Activated CD4-positive, alpha-beta T cell treated with anti-CD3 and anti-CD28 coated beads, Interleukin-2, amount 10 ng/mL, durations not matched to agents 7 days and 5 days (primary cell): ENCODE data around the gene CPA5. TPM values are rescaled to one million over a fixed set of nuclear protein-coding genes. Genes with fewer than 3 reads are reported as not detected.

Experiments
- CTCF ChIA-PET: fragments of 350-600 bp; sonication (Branson Sonifier 250); formaldehyde crosslinking; loops from one replicate; lab custom pipeline; 2021; ENCODE audit warnings: antibody characterized with exemption; lab: Charles Lee
- POLR2A ChIA-PET: fragments of 350-600 bp; sonication (Branson Sonifier 250); formaldehyde crosslinking; loops from one replicate; lab custom pipeline; 2021; ENCODE audit warnings: antibody characterized with exemption; lab: Charles Lee
- DNase-seq: peaks from one replicate; pipeline ENCODE4 v3.0.0-alpha.2; 2020
- H3K27ac Mint-ChIP-seq: one replicate; pipeline ENCODE4 v1.8.0; 2021; ENCODE audit warnings: mild to moderate bottlenecking, moderate library complexity, mixed read lengths
- H3K27me3 Mint-ChIP-seq: one replicate; pipeline ENCODE4 v1.8.0; 2021; ENCODE audit warnings: mixed read lengths
- H3K36me3 Mint-ChIP-seq: one replicate; pipeline ENCODE4 v1.8.0; 2021; ENCODE audit warnings: low read depth, mixed read lengths
- H3K4me1 Mint-ChIP-seq: one replicate; pipeline ENCODE4 v1.8.0; 2021; ENCODE audit warnings: mixed read lengths
- H3K4me3 Mint-ChIP-seq: one replicate; pipeline ENCODE4 v1.8.0; 2021; ENCODE audit warnings: mild to moderate bottlenecking, moderate library complexity, mixed read lengths
- H3K9me3 Mint-ChIP-seq: one replicate; pipeline ENCODE4 v1.8.0; 2021; ENCODE audit warnings: mixed read lengths
- total RNA-seq, 2 experiments: library from RNA; stranded (reverse); gene quantifications; one replicate each; pipeline ENCODE4 v1.2.3, GENCODE V29; 2021

Gene CPA5
- total RNA-seq, 2 experiments from 2014 or later: not detected

GRCh38 chr7:130353196-130353595 lies 8.6 kb downstream of the CPA5 start:
- H3K27ac Mint-ChIP-seq: no peak overlapping the region
- peaks cover 13% of the 10 kb centered on the region for H3K4me1 Mint-ChIP-seq
- H3K27me3 Mint-ChIP-seq: no peaks in the 10 kb centered on the region
- ChIA-PET POLR2A (no interaction called here), CTCF (no interaction called here)
- no peaks in the 10 kb centered on the region for H3K36me3 Mint-ChIP-seq
- DNase-seq: no peak
- H3K4me3 Mint-ChIP-seq: no peak overlapping the region
- H3K9me3 Mint-ChIP-seq: peaks cover under 1% of the 10 kb centered on the region

DNA sequence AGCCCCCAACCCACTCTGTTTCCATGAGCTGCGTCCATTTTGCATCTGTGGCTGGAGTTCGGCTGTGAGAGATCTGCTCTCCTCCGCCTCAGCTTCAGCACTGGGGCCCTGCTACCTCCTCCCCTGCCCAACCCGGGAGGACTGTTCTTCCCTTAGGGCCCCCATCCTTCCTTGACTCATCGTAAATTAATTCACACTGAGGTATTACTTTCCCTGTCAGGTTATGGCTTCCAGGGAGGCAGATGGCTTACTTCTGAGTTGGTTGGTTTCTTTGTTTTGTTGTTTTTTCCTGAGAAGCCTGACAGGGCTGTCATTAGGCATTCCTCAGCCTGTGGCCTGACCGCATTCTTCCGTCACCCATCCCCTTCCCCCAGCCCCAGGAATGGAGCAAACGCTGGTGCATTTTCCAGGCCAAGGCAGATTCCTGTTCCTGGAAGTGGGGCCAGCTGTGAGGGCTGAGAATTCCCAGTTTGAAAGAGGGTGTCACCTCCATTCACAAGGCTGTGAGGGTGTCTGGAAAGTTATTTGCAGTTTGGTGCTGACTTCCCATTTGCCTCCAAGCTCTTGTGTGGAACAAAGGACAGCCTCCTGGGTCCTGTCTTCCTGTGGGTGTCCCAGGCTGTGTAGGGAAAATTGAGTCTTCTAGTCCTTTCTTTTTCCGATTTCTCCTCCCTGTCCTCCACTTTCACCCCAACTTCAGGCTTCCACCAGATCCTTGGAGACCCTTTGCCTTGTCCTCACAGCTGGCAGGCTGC lies 11.7 kb downstream of the CPA5 start:
- peaks cover 13% of the 10 kb centered on the region for H3K9me3 Mint-ChIP-seq
- ChIA-PET POLR2A (no interaction called here), CTCF (interaction anchor here (1.1 kb wide), 1 partner anchor 12 kb away, joined by 3 read pairs; the partner anchor contains the start of gene CPA5)
- DNase-seq: no peak
- no peak overlapping the region for H3K27ac Mint-ChIP-seq
- no peak overlapping the region for H3K4me3 Mint-ChIP-seq
- no peaks in the 10 kb centered on the region for H3K27me3 Mint-ChIP-seq
- no peaks in the 10 kb centered on the region for H3K36me3 Mint-ChIP-seq
- H3K4me1 Mint-ChIP-seq: peaks cover 2% of the 10 kb centered on the region

- H3K27ac Mint-ChIP-seq: no peak overlapping the region
- H3K4me3 Mint-ChIP-seq: no peak overlapping the region
- H3K36me3 Mint-ChIP-seq: no peaks in the 10 kb centered on the region
- peaks cover 13% of the 10 kb centered on the region for H3K9me3 Mint-ChIP-seq
- DNase-seq: no peak
- ChIA-PET CTCF (interaction anchor here (1.1 kb wide), 1 partner anchor 13 kb away, joined by 3 read pairs; the partner anchor contains the start of gene CPA5), POLR2A (no interaction called here)
- no peaks in the 10 kb centered on the region for H3K27me3 Mint-ChIP-seq
- H3K4me1 Mint-ChIP-seq: no peaks in the 10 kb centered on the region
Observed at GRCh38 chr7:130356876-130357611, 12.4 kb downstream of the CPA5 start.

- H3K4me3 Mint-ChIP-seq: no peak overlapping the region
- H3K9me3 Mint-ChIP-seq: peaks cover 13% of the 10 kb centered on the region
- no peaks in the 10 kb centered on the region for H3K36me3 Mint-ChIP-seq
- H3K27ac Mint-ChIP-seq: no peak overlapping the region
- ChIA-PET CTCF (interaction anchor here (0.6 to 1.1 kb wide), 3 partner anchors 12 to 161 kb away, joined by 3 to 5 read pairs (median 5); no protein-coding TSS in a partner anchor), POLR2A (no interaction called here)
- DNase-seq: no peak
- H3K4me1 Mint-ChIP-seq: no peaks in the 10 kb centered on the region
- H3K27me3 Mint-ChIP-seq: no peaks in the 10 kb centered on the region
Observed at GRCh38 chr7:130358471-130358870, 13.9 kb downstream of the CPA5 start.

GRCh38 chr7:130359276-130359857 lies 14.8 kb downstream of the CPA5 start:
- Mint-ChIP-seq H3K36me3 (no peaks in the 10 kb centered on the region), H3K9me3 (peaks cover 13% of the 10 kb centered on the region), H3K27me3 (no peaks in the 10 kb centered on the region), H3K27ac (no peak overlapping the region), H3K4me3 (no peak overlapping the region), H3K4me1 (no peaks in the 10 kb centered on the region)
- no peak for DNase-seq
- ChIA-PET POLR2A (no interaction called here), CTCF (interaction anchor here (0.6 kb wide), 1 partner anchor 160 kb away, joined by 3 read pairs; no protein-coding TSS in a partner anchor)

DNA sequence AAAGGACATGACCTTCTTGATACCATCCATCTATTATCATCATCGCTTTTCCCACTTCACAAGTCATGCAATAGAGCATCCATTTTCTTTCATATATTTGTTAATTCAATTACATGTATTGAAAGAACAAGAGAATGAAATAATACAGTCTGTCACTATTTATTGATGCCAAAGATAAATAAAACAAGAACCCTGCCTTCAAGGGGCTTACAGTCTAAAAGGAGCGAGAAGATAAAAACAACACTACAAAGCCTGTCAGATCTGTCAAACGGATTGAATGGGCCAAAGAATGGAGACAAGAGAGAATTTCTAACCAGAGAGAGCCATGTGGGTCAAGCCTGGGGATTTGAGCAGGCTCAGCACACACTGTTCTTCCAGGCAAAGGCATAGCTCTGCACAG lies 15.9 kb downstream of the CPA5 start:
- DNase-seq: no peak
- Mint-ChIP-seq H3K27me3 (no peaks in the 10 kb centered on the region), H3K36me3 (no peaks in the 10 kb centered on the region), H3K27ac (no peak overlapping the region), H3K4me3 (no peak overlapping the region), H3K4me1 (no peaks in the 10 kb centered on the region), H3K9me3 (peaks cover 13% of the 10 kb centered on the region)
- POLR2A ChIA-PET: no interaction called here
- CTCF ChIA-PET: no interaction called here

DNA sequence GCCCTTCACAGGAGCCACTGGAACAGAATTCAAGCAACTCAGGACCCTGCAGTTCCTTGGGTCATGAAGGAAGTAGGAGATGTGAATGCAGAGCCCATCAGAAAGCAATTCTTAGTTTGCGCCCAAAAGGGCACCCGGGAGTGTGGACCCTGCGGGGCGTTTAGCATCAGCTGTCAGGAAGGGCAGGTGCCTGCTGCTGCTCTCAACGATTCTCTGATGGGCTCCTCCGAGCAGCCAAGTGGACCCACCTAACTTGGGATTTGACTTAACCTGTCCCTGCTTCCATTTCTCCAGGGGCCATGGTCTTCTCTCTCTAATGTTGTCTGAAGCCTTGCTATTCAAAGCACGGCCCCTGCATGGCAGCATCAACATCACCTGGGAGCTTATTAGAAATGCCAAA lies 17.1 kb downstream of the CPA5 start:
- CTCF ChIA-PET: no interaction called here
- no peaks in the 10 kb centered on the region for H3K36me3 Mint-ChIP-seq
- POLR2A ChIA-PET: no interaction called here

GRCh38 chr7:130362251-130362816 lies 17.7 kb downstream of the CPA5 start:
- Mint-ChIP-seq H3K36me3 (peaks cover 2% of the 10 kb centered on the region), H3K4me3 (no peak overlapping the region), H3K27me3 (no peaks in the 10 kb centered on the region), H3K4me1 (peaks cover 5% of the 10 kb centered on the region), H3K27ac (no peak overlapping the region), H3K9me3 (peaks cover 18% of the 10 kb centered on the region)
- ChIA-PET POLR2A (no interaction called here), CTCF (interaction anchor here (1.2 to 1.4 kb wide), 2 partner anchors 9 to 17 kb away, joined by 3 to 5 read pairs; partner anchors contain the start of gene CPA5)
- no peak for DNase-seq

More for the DNA sequence above, 17.1 kb downstream of the CPA5 start:
- no peaks in the 10 kb centered on the region for H3K4me1 Mint-ChIP-seq
- no peak overlapping the region for H3K4me3 Mint-ChIP-seq
- no peaks in the 10 kb centered on the region for H3K27me3 Mint-ChIP-seq
- no peak for DNase-seq
- peaks cover 13% of the 10 kb centered on the region for H3K9me3 Mint-ChIP-seq
- H3K27ac Mint-ChIP-seq: no peak overlapping the region

DNA sequence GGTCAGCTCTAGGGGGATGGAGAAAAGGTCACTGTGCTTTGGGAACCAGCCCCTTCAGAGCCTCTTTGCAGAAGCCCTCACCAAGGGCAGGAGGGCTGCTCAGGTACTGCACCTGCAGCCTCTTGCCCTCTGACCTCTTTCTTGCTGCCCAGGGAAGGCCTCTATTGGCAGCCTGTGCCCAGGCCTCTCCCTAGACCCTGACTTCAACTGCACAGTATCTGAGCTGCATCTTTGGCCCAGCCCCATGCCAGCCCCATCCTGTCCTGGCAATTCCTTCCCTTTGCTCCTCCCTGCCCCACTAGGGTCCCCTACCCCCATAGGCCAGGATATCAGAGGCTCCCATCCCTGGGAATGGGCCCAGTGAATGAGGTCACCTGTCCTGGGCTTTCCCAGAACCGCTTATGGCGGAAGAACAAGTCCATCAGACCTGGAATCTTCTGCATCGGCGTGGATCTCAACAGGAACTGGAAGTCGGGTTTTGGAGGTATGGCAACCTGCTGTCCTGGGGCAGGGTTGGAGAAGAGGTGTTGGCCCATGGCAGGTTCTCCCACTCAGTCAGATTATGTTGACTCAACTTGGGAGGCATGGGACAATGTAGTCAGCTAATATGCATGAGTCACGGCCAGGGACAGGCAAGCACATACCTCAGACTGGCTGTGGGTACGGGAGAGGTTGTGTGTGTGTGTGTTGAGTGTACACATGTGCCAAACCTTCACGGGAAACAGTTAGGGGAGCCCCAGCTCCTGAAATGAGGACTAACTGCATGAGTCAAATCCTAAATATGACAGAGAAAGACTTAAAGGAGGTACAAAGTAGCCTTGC lies 18.6 kb downstream of the CPA5 start:
- no peak for DNase-seq
- CTCF ChIA-PET: interaction anchor here (1.2 to 1.4 kb wide), 2 partner anchors 8 to 18 kb away, joined by 3 to 5 read pairs; partner anchors contain the start of gene CPA5

GRCh38 chr7:130364451-130364850 lies 19.8 kb downstream of the CPA5 start:
- CTCF ChIA-PET: no interaction called here
- H3K9me3 Mint-ChIP-seq: peaks cover 15% of the 10 kb centered on the region

More for the DNA sequence above, 18.6 kb downstream of the CPA5 start:
- Mint-ChIP-seq H3K4me1 (peaks cover 10% of the 10 kb centered on the region), H3K27ac (no peak overlapping the region), H3K9me3 (peaks cover 17% of the 10 kb centered on the region), H3K27me3 (no peaks in the 10 kb centered on the region), H3K4me3 (no peak overlapping the region), H3K36me3 (peaks cover 3% of the 10 kb centered on the region)
- POLR2A ChIA-PET: no interaction called here

GRCh38 chr7:130365088-130365487 lies 20.5 kb downstream of the CPA5 start:
- ChIA-PET CTCF (no interaction called here), POLR2A (no interaction called here)
- Mint-ChIP-seq H3K4me1 (peaks cover 27% of the 10 kb centered on the region), H3K27me3 (no peaks in the 10 kb centered on the region), H3K27ac (no peak overlapping the region), H3K9me3 (peaks cover 10% of the 10 kb centered on the region), H3K36me3 (peaks cover 3% of the 10 kb centered on the region), H3K4me3 (no peak overlapping the region)
- no peak for DNase-seq

More at GRCh38 chr7:130364451-130364850, 19.8 kb downstream of the CPA5 start:
- Mint-ChIP-seq H3K4me1 (peaks cover 22% of the 10 kb centered on the region), H3K27ac (no peak overlapping the region), H3K4me3 (no peak overlapping the region), H3K36me3 (peaks cover 3% of the 10 kb centered on the region), H3K27me3 (no peaks in the 10 kb centered on the region)
- no peak for DNase-seq
- POLR2A ChIA-PET: interaction anchor here (0.6 kb wide), 1 partner anchor 193 kb away, joined by 5 read pairs; no protein-coding TSS in a partner anchor
